OCI-M2 (cell line): ENCODE measurements around the gene METTL6.
"Not testable (repeated sequence)": the region's sequence is repeated elsewhere in the genome, so short reads cannot be mapped to it uniquely, and the experiment has no call there.

Source experiments
- DNase-seq: peaks from one replicate; lab custom pipeline; 2025; ENCODE audit not compliant: unreplicated experiment; lab: John Stamatoyannopoulos, UW

The METTL6 gene

DNA sequence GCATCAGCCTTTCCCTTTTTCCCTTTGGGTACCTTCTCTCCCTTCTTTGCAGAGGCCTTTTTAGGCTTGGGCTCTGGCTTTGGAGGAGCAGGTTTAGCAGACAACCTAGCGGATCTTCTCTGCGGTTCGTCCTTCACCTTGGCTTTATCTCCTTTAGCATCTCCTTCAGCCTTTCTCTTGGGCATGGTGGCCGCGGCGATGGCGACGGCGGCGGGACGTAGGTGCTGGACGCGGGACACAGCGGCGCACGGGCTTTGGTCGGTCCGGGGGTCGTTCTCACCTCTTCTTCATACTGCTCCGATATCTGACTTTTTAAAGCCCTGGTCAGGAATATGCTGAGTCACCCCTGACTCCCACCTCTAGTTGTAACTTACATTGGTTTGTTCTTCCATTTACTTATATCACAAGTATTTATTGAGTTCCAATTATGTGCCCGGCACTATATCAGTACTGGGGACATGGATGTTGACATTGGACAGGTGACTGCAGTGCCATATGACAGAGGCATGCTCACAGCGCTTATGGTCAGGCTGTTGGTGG, 51.8 kb downstream of the METTL6 start:
- no peak for DNase-seq

DNA sequence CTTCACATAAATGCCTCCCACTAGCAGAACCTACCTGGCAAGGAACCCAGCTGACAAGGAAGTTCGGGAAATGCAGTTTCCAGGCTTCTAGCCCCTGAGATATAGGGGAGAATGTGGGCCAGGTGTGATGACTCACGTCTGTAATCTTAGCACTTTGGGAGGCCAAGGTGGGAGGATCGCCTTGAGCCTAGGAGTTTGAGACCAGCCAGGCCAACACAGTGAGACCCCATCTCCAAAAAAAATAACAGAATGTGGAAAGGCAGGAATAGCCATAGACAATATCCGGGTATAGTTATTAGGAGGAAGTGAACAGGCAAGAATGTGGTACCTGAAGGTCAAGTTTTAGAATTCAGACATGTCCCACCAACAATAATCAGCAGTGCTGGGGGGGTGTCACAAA, 54.4 kb downstream of the METTL6 start:
- no peak for DNase-seq

GRCh38 chr3:15368561-15369135, 58.7 kb downstream of the METTL6 start:
- DNase-seq, result no peak

- DNase-seq, result no peak
Observed at GRCh38 chr3:15367059-15367458, 60.3 kb downstream of the METTL6 start.

DNA sequence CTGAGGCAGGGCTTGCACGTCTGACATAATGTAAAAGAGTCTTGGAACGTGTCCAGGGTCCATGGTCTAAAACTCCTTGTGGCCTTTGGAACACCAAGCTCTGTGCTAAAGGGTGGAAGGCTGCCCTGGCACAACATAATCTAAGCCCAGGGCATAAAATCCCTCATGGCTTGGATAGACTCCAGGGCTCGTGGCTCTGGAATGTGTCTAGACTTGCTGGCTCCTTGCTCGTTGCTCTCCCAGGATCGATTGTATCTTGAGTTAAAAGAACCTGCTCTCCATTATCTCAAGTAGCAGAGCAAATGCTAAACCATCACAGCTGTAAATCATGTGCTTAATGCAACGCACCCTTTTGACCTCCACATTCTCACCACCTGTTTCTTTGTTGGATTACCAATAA, 63.3 kb downstream of the METTL6 start:
- not testable (repeated sequence) for DNase-seq

DNA sequence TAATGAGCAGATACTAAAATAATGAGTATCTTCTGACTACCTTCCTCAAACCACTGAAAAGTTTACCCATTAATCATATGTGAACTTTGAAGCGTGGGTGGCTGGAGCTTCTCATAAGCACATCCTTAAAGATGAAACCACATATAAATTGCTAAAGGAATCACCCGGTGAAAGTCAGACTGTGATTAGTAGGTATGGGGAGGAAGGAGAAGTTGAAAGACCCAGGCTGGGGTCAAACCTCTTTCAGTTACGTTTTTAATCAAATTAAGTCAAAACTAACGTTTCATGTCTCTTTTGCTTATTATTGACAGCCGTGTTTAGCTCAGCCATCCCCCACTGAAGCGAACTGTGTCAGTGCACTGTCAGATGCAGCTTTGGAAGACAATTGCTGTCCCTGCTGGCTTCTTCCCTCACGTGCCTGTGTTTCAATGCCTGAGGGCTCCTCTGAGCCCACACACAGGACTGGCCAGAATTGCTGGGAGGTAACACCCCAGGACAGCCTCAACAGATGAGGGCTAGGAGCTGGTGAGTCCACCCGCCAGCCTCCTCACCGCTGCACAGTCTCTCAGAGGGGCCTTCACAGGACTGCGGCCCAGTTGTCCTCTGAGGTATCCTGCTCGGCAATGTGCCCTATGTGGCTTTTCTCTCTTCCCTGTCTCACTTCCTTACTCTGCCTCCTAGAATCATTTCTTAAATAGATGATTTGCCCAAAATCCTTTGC, 65.7 kb downstream of the METTL6 start:
- no peak for DNase-seq

- DNase-seq, result no peak
Observed at GRCh38 chr3:15360788-15361493, 66.4 kb downstream of the METTL6 start.
